HCT116 (cell line): ENCODE measurements around the gene PA2G4. TPM values are rescaled to one million over a fixed set of nuclear protein-coding genes. Genes with fewer than 3 reads are reported as not detected.

Experiments used
- ATAC-seq: fragments of 200-7000 bp; cut with Tn5 transposase; 2 replicates; pipeline ENCODE4 v1.9.1; 2020; ENCODE audit warnings: mild to moderate bottlenecking, moderate library complexity
- BruUV-seq: library from RNA; stranded (reverse); fragments of 400-500 nt; replicated peaks from 2 replicates; lab custom pipeline; 2021; lab: Mats Ljungman, UMichigan
- CTCF ChIA-PET: fragments of 300-600 bp; sonication (Branson Sonifier 250); formaldehyde crosslinking; loops from one replicate; lab custom pipeline; 2021; ENCODE audit warnings: antibody characterized with exemption; lab: Charles Lee
- POLR2A ChIA-PET: fragments of 300-600, 350-600 bp; sonication (Branson Sonifier 250); formaldehyde crosslinking; loops from one replicate; lab custom pipeline; 2021; ENCODE audit warnings: antibody characterized with exemption; lab: Charles Lee
- RAD21 ChIA-PET, 2 experiments: fragments of 300-600 bp; sonication (Branson Sonifier 250); formaldehyde crosslinking; loops; one replicate each; lab custom pipeline; 2023; ENCODE audit warnings: low total read pairs in 2 of 2; ENCODE audit not compliant: uncharacterized antibody in 2 of 2, unreplicated experiment in 2 of 2, low non-redundant PET in 1 of 2; lab: Charles Lee
- DNase-seq: peaks from one replicate; pipeline ENCODE4 v3.0.0-alpha.2; 2010; ENCODE audit warnings: low read depth, low spot score
- H2AFZ ChIP-seq: fragments of 200-600 bp; shearing (Covaris generic), sonication (generic); 2 replicates; pipeline ENCODE4 v1.6.1; 2017; ENCODE audit warnings: low read depth, mixed run types, mixed read lengths, antibody characterized with exemption, low read length; ENCODE audit not compliant: poor library complexity, severe bottlenecking
- H3K27ac ChIP-seq: 2 replicates; pipeline ENCODE4 v1.5.1; 2012; ENCODE audit warnings: low read depth, low read length
- H3K27me3 ChIP-seq: fragments of 200-600 bp; sonication (generic); 2 replicates; pipeline ENCODE4 v1.6.1; 2016; ENCODE audit warnings: mixed run types, low read length, mixed read lengths; ENCODE audit not compliant: insufficient read depth
- H3K36me3 ChIP-seq, 2 experiments: fragments of 200-500 bp in 1 of 2; fragments of 200-600 bp in 1 of 2; sonication (Bioruptor generic) in 1 of 2; sonication (generic) in 1 of 2; 2 replicates each; pipeline versions ENCODE4 v1.5.1 to v1.6.1; 2014 to 2016; ENCODE audit warnings: low read length in 2 of 2, inconsistent platforms in 1 of 2, mixed read lengths in 1 of 2, mixed run types in 1 of 2; ENCODE audit not compliant: insufficient read depth in 2 of 2, control insufficient read depth in 1 of 2
- H3K4me1 ChIP-seq, 2 experiments: fragments of 200-600 bp in 1 of 2; sonication (generic) in 1 of 2; 2 replicates each; pipeline versions ENCODE4 v1.5.1 to v1.6.1; 2012 to 2017; ENCODE audit warnings: low read length in 2 of 2, inconsistent platforms in 1 of 2, mild to moderate bottlenecking in 1 of 2, mixed read lengths in 1 of 2, mixed run types in 1 of 2, moderate library complexity in 1 of 2; ENCODE audit not compliant: insufficient read depth in 2 of 2, control insufficient read depth in 1 of 2
- H3K4me2 ChIP-seq: fragments of 200-600 bp; sonication (generic); 2 replicates; pipeline ENCODE4 v1.6.1; 2017; ENCODE audit warnings: mixed run types, low read length, mixed read lengths
- H3K4me3 ChIP-seq, 2 experiments: fragments of 200-600 bp in 1 of 2; sonication (generic) in 1 of 2; replicated peaks in 1 of 2; 2 replicates each; pipeline ENCODE4 v1.5.1; 2011 to 2016; ENCODE audit warnings: low read length in 2 of 2, control low read depth in 1 of 2, low read depth in 1 of 2, mild to moderate bottlenecking in 1 of 2, mixed read lengths in 1 of 2, mixed run types in 1 of 2
- H3K79me2 ChIP-seq: fragments of 200-600 bp; sonication (generic); 2 replicates; pipeline ENCODE4 v1.6.1; 2017; ENCODE audit warnings: mild to moderate bottlenecking, mixed run types, low read length, moderate library complexity, mixed read lengths; ENCODE audit not compliant: insufficient read depth
- H3K9ac ChIP-seq: fragments of 200-600 bp; sonication (generic); 2 replicates; pipeline ENCODE4 v1.6.1; 2016; ENCODE audit warnings: low read length, mixed read lengths
- H3K9me2 ChIP-seq: fragments of 200-600 bp; sonication (generic), shearing (Covaris generic); 2 replicates; pipeline ENCODE4 v1.6.1; 2017; ENCODE audit warnings: mixed run types, mild to moderate bottlenecking, moderate library complexity; ENCODE audit not compliant: insufficient read depth
- H3K9me3 ChIP-seq, 2 experiments: fragments of 200-500 bp in 1 of 2; fragments of 200-600 bp in 1 of 2; sonication (Bioruptor generic) in 1 of 2; sonication (generic) in 1 of 2; 2 replicates each; pipeline ENCODE4 v1.6.1; 2014 to 2017; ENCODE audit warnings: low read length in 2 of 2, mixed read lengths in 2 of 2, inconsistent platforms in 1 of 2, low read depth in 1 of 2, mild to moderate bottlenecking in 1 of 2, mixed run types in 1 of 2, moderate library complexity in 1 of 2; ENCODE audit not compliant: control insufficient read depth in 1 of 2, insufficient read depth in 1 of 2
- H4K20me1 ChIP-seq: fragments of 200-600 bp; sonication (generic), shearing (Covaris generic); 2 replicates; pipeline ENCODE4 v1.6.1; 2017; ENCODE audit warnings: mixed run types, mild to moderate bottlenecking, moderate library complexity; ENCODE audit not compliant: insufficient read depth
- POLR2A ChIP-seq: IDR thresholded peaks from 2 replicates; pipeline ENCODE4 v1.7.0; 2011; ENCODE audit warnings: borderline replicate concordance; ENCODE audit not compliant: insufficient read depth, insufficient read length; ENCODE audit errors: extremely low read depth
- YY1 ChIP-seq: IDR thresholded peaks from 2 replicates; pipeline ENCODE4 v1.6.1; 2011; ENCODE audit warnings: low read length, low read depth, moderate library complexity, mild to moderate bottlenecking; ENCODE audit not compliant: insufficient replicate concordance; ENCODE audit errors: extremely low read depth
- intact Hi-C: fragments of 100-400 bp; cut with micrococcal nuclease; formaldehyde crosslinking; loops from 2 replicates; pipeline ENCODE4 v1.10.0; 2022
- total RNA-seq: library from RNA; stranded (reverse); gene quantifications from one replicate; pipeline ENCODE4 v1.2.1, GENCODE V29; 2021; ENCODE audit not compliant: unreplicated experiment
- TF ChIP-seq, protein P1 (sequence below), 3 experiments: fragments of 200-600 bp in 1 of 3; sonication (generic) in 1 of 3; IDR thresholded peaks in 2 of 3; conservative IDR thresholded peaks in 1 of 3; 2 replicates each; pipeline ENCODE4 v1.5.1; 2012 to 2017; ENCODE audit warnings: low read depth in 2 of 3, low read length in 2 of 3, antibody characterized with exemption in 1 of 3, borderline replicate concordance in 1 of 3, control low read depth in 1 of 3, mild to moderate bottlenecking in 1 of 3, mixed read lengths in 1 of 3, mixed run types in 1 of 3, moderate library complexity in 1 of 3; ENCODE audit not compliant: insufficient read depth in 1 of 3

Gene PA2G4
- total RNA-seq, 1 experiment from 2014 or later, result 302 TPM

DNA sequence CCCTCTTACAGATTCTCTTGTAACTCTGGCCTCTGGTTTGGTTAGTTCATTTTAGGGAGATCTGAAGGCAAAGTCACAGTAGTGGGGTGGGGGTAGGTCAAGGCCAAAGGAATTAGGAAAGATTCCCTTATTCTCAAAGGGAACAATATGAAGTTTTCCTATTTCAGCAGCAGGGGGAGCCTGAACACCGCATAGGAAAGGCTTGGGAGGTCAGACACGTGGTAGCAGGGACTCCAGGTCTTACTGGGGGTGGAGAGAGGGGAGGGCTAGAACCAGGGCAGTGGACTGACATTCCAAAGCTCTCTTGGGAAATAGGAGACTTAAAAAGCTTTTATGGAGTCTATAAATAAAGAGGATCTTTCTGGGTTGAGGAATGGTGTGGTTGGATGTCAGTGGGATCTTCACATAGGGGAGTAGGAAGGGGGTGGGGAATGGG is 15.0 kb downstream of the PA2G4 start:
- Histone ChIP-seq H3K4me1 (peaks cover 23 to 34% of the 10 kb centered on the region in 2 experiments), H4K20me1 (no peaks in the 10 kb centered on the region), H3K36me3 (peaks cover 4 to 28% of the 10 kb centered on the region in 2 experiments; a peak in 3 of 4 replicates)
- BruUV-seq, result no TSS peak
- DNase-seq, result peak; percentile 82
- TF ChIP-seq POLR2A (no peak), YY1 (peak; percentile 37)
- TF ChIP-seq, protein P1, sequence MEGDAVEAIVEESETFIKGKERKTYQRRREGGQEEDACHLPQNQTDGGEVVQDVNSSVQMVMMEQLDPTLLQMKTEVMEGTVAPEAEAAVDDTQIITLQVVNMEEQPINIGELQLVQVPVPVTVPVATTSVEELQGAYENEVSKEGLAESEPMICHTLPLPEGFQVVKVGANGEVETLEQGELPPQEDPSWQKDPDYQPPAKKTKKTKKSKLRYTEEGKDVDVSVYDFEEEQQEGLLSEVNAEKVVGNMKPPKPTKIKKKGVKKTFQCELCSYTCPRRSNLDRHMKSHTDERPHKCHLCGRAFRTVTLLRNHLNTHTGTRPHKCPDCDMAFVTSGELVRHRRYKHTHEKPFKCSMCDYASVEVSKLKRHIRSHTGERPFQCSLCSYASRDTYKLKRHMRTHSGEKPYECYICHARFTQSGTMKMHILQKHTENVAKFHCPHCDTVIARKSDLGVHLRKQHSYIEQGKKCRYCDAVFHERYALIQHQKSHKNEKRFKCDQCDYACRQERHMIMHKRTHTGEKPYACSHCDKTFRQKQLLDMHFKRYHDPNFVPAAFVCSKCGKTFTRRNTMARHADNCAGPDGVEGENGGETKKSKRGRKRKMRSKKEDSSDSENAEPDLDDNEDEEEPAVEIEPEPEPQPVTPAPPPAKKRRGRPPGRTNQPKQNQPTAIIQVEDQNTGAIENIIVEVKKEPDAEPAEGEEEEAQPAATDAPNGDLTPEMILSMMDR (IDR thresholded peaks at IDR 0.05 in 2 of 3, conservative IDR thresholded peaks at IDR 0.05 in 1 of 3; ENCODE audit: borderline replicate concordance in 1 of 3, insufficient read depth in 1 of 3, low read depth in 2 of 3, low read length in 2 of 3), result peak in 2 of 3 experiments; percentile 77 to 84; a peak in 4 of 6 replicates
- TF ChIP-seq, all 23 proteins: peak for 2
- peak overlapping the region; percentile 93 for H3K27ac ChIP-seq
- H2AFZ ChIP-seq, result no peak overlapping the region
- H3K27me3 ChIP-seq, result no peaks in the 10 kb centered on the region
- RAD21 ChIA-PET, result interaction anchor here in 1 of 2 experiments (0.6 kb wide), 1 partner anchor 71 kb away, joined by 6 read pairs; no protein-coding TSS in a partner anchor
- H3K9me3 ChIP-seq, result no peaks in the 10 kb centered on the region
- peaks cover 18% of the 10 kb centered on the region for H3K79me2 ChIP-seq
- CTCF ChIA-PET, result interaction anchor here (2.9 to 3.3 kb wide), 2 partner anchors 8 to 70 kb away, joined by 24 to 29 read pairs; partner anchors contain the start of genes ESYT1 and SMARCC2
- ATAC-seq, result peak; percentile 19
- intact Hi-C loops, result loop anchor here (1.0 to 10.0 kb wide), 9 partner anchors 39 to 517 kb away; partner anchors contain the start of genes COQ10A, CS, MYL6 and NABP2
- H3K9me2 ChIP-seq, result no peaks in the 10 kb centered on the region
- H3K4me3 ChIP-seq, result peak overlapping the region; percentile 76 to 80
- peak overlapping the region; percentile 88 for H3K4me2 ChIP-seq
- POLR2A ChIA-PET, result interaction anchor here (0.9 to 2.9 kb wide), 5 partner anchors 9 to 103 kb away, joined by 3 to 42 read pairs (median 5); partner anchors contain the start of genes ESYT1, PA2G4, RNF41 and SMARCC2
- H3K9ac ChIP-seq, result peak overlapping the region; percentile 80
